ENCODE measurements around the gene CACNA1F.
A peak's percentile ranks its signal among the peaks of the same experiment; 100 is the strongest.
"Not testable (repeated sequence)": the region's sequence is repeated elsewhere in the genome, so short reads cannot be mapped to it uniquely, and the experiment has no call there.

Gene CACNA1F

GRCh38 chrX:49176421-49177326 lies 56.5 kb downstream of the CACNA1F start:
- H3K9me3 ChIP-seq (ENCODE audit: control insufficient read depth, low read length), result no peaks in the 10 kb centered on the region
- peaks cover 37% of the 10 kb centered on the region for H3K4me1 ChIP-seq (ENCODE audit: control insufficient read depth, insufficient read depth, low read length)
- H3K27me3 ChIP-seq (ENCODE audit: control insufficient read depth, insufficient read depth, low read length), result no peaks in the 10 kb centered on the region
- peaks cover 9% of the 10 kb centered on the region for H3K36me3 ChIP-seq (ENCODE audit: control insufficient read depth, insufficient read depth, low read length)
- H3K9ac ChIP-seq (ENCODE audit: low read length), result peak overlapping the region; percentile 28
- no peak overlapping the region for H3K4me3 ChIP-seq (ENCODE audit: low read length)

GRCh38 chrX:49175435-49176274 lies 57.5 kb downstream of the CACNA1F start:
- peaks cover 9% of the 10 kb centered on the region for H3K36me3 ChIP-seq (ENCODE audit: control insufficient read depth, insufficient read depth, low read length)
- H3K9me3 ChIP-seq (ENCODE audit: control insufficient read depth, low read length), result no peaks in the 10 kb centered on the region
- no peaks in the 10 kb centered on the region for H3K27me3 ChIP-seq (ENCODE audit: control insufficient read depth, insufficient read depth, low read length)
- H3K4me3 ChIP-seq (ENCODE audit: low read length), result no peak overlapping the region
- H3K4me1 ChIP-seq (ENCODE audit: control insufficient read depth, insufficient read depth, low read length), result peaks cover 37% of the 10 kb centered on the region
- H3K9ac ChIP-seq (ENCODE audit: low read length), result no peak overlapping the region

GRCh38 chrX:49174723-49175122 lies 58.4 kb downstream of the CACNA1F start:
- no peaks in the 10 kb centered on the region for H3K9me3 ChIP-seq (ENCODE audit: control insufficient read depth, low read length)
- H3K36me3 ChIP-seq (ENCODE audit: control insufficient read depth, insufficient read depth, low read length), result peaks cover 9% of the 10 kb centered on the region
- H3K4me1 ChIP-seq (ENCODE audit: control insufficient read depth, insufficient read depth, low read length), result peaks cover 37% of the 10 kb centered on the region
- no peaks in the 10 kb centered on the region for H3K27me3 ChIP-seq (ENCODE audit: control insufficient read depth, insufficient read depth, low read length)
- H3K4me3 ChIP-seq (ENCODE audit: low read length), result no peak overlapping the region
- no peak overlapping the region for H3K9ac ChIP-seq (ENCODE audit: low read length)

- not testable (repeated sequence) for H3K9ac ChIP-seq (ENCODE audit: low read length); H3K36me3 ChIP-seq (ENCODE audit: control insufficient read depth, insufficient read depth, low read length); H3K27me3 ChIP-seq (ENCODE audit: control insufficient read depth, insufficient read depth, low read length); H3K9me3 ChIP-seq (ENCODE audit: control insufficient read depth, low read length); H3K4me3 ChIP-seq (ENCODE audit: low read length)
- H3K4me1 ChIP-seq (ENCODE audit: control insufficient read depth, insufficient read depth, low read length), result peaks cover 32% of the 10 kb centered on the region
Observed at GRCh38 chrX:49173544-49173943, 59.6 kb downstream of the CACNA1F start.

- Histone ChIP-seq H3K36me3 (ENCODE audit: control insufficient read depth, insufficient read depth, low read length) (peaks cover 9% of the 10 kb centered on the region), H3K9ac (ENCODE audit: low read length) (peak overlapping the region; percentile 80), H3K9me3 (ENCODE audit: control insufficient read depth, low read length) (no peaks in the 10 kb centered on the region), H3K4me1 (ENCODE audit: control insufficient read depth, insufficient read depth, low read length) (peaks cover 30% of the 10 kb centered on the region), H3K27me3 (ENCODE audit: control insufficient read depth, insufficient read depth, low read length) (no peaks in the 10 kb centered on the region), H3K4me3 (ENCODE audit: low read length) (peak overlapping the region; percentile 19)
Observed at GRCh38 chrX:49172280-49172780, 60.8 kb downstream of the CACNA1F start.

- Histone ChIP-seq H3K4me1 (ENCODE audit: control insufficient read depth, insufficient read depth, low read length) (peaks cover 30% of the 10 kb centered on the region), H3K9ac (ENCODE audit: low read length) (peak within 1 kb of the TSS; percentile 80), H3K27me3 (ENCODE audit: control insufficient read depth, insufficient read depth, low read length) (no peaks in the 10 kb centered on the region), H3K9me3 (ENCODE audit: control insufficient read depth, low read length) (no peaks in the 10 kb centered on the region), H3K36me3 (ENCODE audit: control insufficient read depth, insufficient read depth, low read length) (peaks cover 9% of the 10 kb centered on the region), H3K4me3 (ENCODE audit: low read length) (peak within 1 kb of the TSS; percentile 19)
Observed at GRCh38 chrX:49171752-49172279, 61.3 kb downstream of the CACNA1F start, which contains the start of gene PLP2. Gene PLP2 (plus strand): TSS chrX:49171898. CDS start chrX:49172001, 103 bp downstream.

GRCh38 chrX:49167740-49168108 lies 65.4 kb downstream of the CACNA1F start:
- Histone ChIP-seq H3K4me1 (ENCODE audit: control insufficient read depth, insufficient read depth, low read length) (peaks cover 34% of the 10 kb centered on the region), H3K36me3 (ENCODE audit: control insufficient read depth, insufficient read depth, low read length) (no peaks in the 10 kb centered on the region), H3K27me3 (ENCODE audit: control insufficient read depth, insufficient read depth, low read length) (no peaks in the 10 kb centered on the region), H3K9ac (ENCODE audit: low read length) (peak overlapping the region; percentile 70), H3K9me3 (ENCODE audit: control insufficient read depth, low read length) (no peaks in the 10 kb centered on the region), H3K4me3 (ENCODE audit: low read length) (no peak overlapping the region)

- no peaks in the 10 kb centered on the region for H3K9me3 ChIP-seq (ENCODE audit: control insufficient read depth, low read length)
- no peaks in the 10 kb centered on the region for H3K36me3 ChIP-seq (ENCODE audit: control insufficient read depth, insufficient read depth, low read length)
- peak overlapping the region; percentile 70 for H3K9ac ChIP-seq (ENCODE audit: low read length)
- no peak overlapping the region for H3K4me3 ChIP-seq (ENCODE audit: low read length)
- peaks cover 32% of the 10 kb centered on the region for H3K4me1 ChIP-seq (ENCODE audit: control insufficient read depth, insufficient read depth, low read length)
- H3K27me3 ChIP-seq (ENCODE audit: control insufficient read depth, insufficient read depth, low read length), result no peaks in the 10 kb centered on the region
Observed at GRCh38 chrX:49166914-49167739, 66.0 kb downstream of the CACNA1F start.

GRCh38 chrX:49165901-49166881 lies 66.9 kb downstream of the CACNA1F start:
- Histone ChIP-seq H3K36me3 (ENCODE audit: control insufficient read depth, insufficient read depth, low read length) (no peaks in the 10 kb centered on the region), H3K27me3 (ENCODE audit: control insufficient read depth, insufficient read depth, low read length) (no peaks in the 10 kb centered on the region), H3K9ac (ENCODE audit: low read length) (peak overlapping the region; percentile 70), H3K4me3 (ENCODE audit: low read length) (no peak overlapping the region), H3K4me1 (ENCODE audit: control insufficient read depth, insufficient read depth, low read length) (peaks cover 32% of the 10 kb centered on the region), H3K9me3 (ENCODE audit: control insufficient read depth, low read length) (no peaks in the 10 kb centered on the region)

GRCh38 chrX:49164589-49165360 lies 68.4 kb downstream of the CACNA1F start:
- Histone ChIP-seq H3K4me3 (ENCODE audit: low read length) (no peak overlapping the region), H3K9me3 (ENCODE audit: control insufficient read depth, low read length) (no peaks in the 10 kb centered on the region), H3K9ac (ENCODE audit: low read length) (peak overlapping the region; percentile 28), H3K36me3 (ENCODE audit: control insufficient read depth, insufficient read depth, low read length) (no peaks in the 10 kb centered on the region), H3K27me3 (ENCODE audit: control insufficient read depth, insufficient read depth, low read length) (no peaks in the 10 kb centered on the region), H3K4me1 (ENCODE audit: control insufficient read depth, insufficient read depth, low read length) (peaks cover 32% of the 10 kb centered on the region)

Measured in mucosa of stomach (tissue), 1 donor.